ENCODE data around the gene VEZT. TPM values are rescaled to one million over a fixed set of nuclear protein-coding genes. Genes with fewer than 3 reads are reported as not detected.

Gene VEZT
- total RNA-seq, 4 donors from 2014 or later, result 76.5 to 121 (median 95.2) TPM

DNA sequence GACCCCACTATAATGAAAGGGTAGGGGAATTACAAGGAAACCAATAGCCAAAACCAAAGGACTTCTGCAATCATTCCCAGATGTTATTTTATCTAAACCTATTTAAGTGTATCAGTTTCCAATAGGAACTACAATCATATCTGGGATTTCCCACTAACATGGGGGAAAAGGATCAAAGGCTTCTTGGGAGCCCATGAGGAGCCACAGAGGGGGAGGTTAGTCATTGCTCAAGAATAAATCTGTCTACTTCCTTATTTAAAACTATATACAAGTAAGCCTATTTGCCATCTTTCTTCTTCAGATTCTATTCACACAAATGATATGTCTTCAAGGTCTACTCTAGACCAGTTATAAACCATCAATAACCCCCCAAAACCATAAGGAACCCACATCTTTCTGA, 33.5 kb upstream of the VEZT start:
- Histone ChIP-seq H3K27me3 (no peaks in the 10 kb centered on the region), H3K9me3 (no peaks in the 10 kb centered on the region), H3K27ac (no peak overlapping the region), H3K36me3 (peaks cover 0 to 5% (median 0%) of the 10 kb centered on the region in 3 donors), H3K4me1 (peaks cover 0 to 7% (median 0%) of the 10 kb centered on the region in 4 donors), H3K4me3 (no peak overlapping the region)
- TF ChIP-seq, protein P1, sequence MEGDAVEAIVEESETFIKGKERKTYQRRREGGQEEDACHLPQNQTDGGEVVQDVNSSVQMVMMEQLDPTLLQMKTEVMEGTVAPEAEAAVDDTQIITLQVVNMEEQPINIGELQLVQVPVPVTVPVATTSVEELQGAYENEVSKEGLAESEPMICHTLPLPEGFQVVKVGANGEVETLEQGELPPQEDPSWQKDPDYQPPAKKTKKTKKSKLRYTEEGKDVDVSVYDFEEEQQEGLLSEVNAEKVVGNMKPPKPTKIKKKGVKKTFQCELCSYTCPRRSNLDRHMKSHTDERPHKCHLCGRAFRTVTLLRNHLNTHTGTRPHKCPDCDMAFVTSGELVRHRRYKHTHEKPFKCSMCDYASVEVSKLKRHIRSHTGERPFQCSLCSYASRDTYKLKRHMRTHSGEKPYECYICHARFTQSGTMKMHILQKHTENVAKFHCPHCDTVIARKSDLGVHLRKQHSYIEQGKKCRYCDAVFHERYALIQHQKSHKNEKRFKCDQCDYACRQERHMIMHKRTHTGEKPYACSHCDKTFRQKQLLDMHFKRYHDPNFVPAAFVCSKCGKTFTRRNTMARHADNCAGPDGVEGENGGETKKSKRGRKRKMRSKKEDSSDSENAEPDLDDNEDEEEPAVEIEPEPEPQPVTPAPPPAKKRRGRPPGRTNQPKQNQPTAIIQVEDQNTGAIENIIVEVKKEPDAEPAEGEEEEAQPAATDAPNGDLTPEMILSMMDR (IDR thresholded peaks at IDR 0.05), result no peak
- TF ChIP-seq POLR2A (IDR thresholded peaks at IDR 0.05), result no peak
- no peak for DNase-seq

DNA sequence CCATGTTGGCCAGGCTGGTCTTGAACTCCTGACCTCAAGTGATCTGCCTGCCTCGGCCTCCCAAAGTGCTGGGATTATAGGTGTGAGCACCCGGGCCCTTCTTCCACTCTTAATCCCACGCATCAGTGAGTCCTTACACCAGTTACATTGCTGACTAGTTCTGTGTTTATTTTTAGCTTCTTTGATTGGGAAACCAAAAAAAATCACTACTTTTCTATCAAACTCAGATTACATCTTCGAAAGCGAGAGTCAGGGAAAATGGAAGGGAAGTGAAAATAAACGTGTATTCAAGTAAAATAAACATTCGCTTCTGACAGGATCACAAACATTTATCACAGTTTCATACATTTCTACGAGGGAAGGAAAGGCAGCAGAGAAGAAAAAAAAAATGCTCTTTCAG, 32.5 kb upstream of the VEZT start:
- TF ChIP-seq POLR2A (IDR thresholded peaks at IDR 0.05), result no peak
- TF ChIP-seq, protein P1 (IDR thresholded peaks at IDR 0.05), result no peak

DNA sequence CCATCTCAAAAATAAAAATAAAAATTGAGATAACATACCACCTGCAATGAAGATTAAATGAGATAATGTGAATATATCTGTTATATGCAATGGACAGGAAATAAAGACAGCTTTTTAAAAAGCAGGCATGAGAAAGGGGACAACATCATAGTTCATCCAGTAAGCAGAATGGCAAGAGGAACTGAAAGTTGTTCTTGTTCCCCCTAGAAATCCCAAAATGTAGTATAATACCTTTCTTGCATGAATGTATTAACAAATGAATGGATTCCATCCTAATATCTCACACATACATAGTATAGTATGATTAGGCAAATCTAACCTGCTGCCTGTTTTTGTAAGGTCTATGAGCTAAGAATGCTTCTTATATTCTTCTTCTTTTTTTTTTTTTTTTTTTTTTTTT, 31.8 kb upstream of the VEZT start:
- no peak overlapping the region for H3K27ac ChIP-seq
- no peaks in the 10 kb centered on the region for H3K9me3 ChIP-seq
- no peak overlapping the region for H3K4me3 ChIP-seq
- H3K4me1 ChIP-seq, result peaks cover 0 to 7% (median 0%) of the 10 kb centered on the region in 4 donors
- no peak for TF ChIP-seq POLR2A (IDR thresholded peaks at IDR 0.05)
- TF ChIP-seq, protein P1 (IDR thresholded peaks at IDR 0.05), result no peak
- no peaks in the 10 kb centered on the region for H3K27me3 ChIP-seq
- H3K36me3 ChIP-seq, result peaks cover 0 to 5% (median 0%) of the 10 kb centered on the region in 3 donors
- no peak for DNase-seq

More for the DNA sequence above, 32.5 kb upstream of the VEZT start:
- H3K27me3 ChIP-seq, result no peaks in the 10 kb centered on the region
- no peaks in the 10 kb centered on the region for H3K9me3 ChIP-seq
- no peak overlapping the region for H3K27ac ChIP-seq
- peaks cover 0 to 7% (median 0%) of the 10 kb centered on the region in 4 donors for H3K4me1 ChIP-seq
- DNase-seq, result no peak
- peaks cover 0 to 5% (median 0%) of the 10 kb centered on the region in 3 donors for H3K36me3 ChIP-seq
- no peak overlapping the region for H3K4me3 ChIP-seq

DNA sequence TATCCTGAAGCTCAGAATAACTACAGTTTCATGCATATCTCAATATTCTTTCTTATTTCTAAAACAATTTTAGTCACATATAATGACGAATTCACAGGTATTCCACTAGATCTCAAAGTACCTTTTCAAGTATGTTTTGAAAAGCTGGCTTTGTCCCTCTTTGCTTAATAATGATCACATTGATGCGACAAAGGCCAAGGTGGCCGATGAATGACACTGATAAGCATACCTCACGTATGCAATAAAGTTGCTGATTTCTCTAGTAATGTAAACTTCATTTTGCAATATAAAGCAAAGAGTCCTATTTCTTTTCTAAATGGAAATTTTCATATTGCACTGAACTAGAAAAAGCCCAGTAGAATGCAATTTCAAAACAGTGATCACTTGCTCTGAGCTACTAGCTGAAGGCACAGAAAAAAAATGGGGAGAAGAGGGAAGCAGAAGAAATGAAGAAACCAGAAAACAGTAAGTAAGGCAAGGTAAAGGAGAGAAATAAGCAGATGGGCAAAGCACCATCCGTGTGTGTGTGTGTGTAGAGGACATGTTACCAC, 29.7 kb upstream of the VEZT start:
- TF ChIP-seq POLR2A (IDR thresholded peaks at IDR 0.05), result no peak
- TF ChIP-seq, protein P1 (IDR thresholded peaks at IDR 0.05), result no peak
- no peak for DNase-seq
- Histone ChIP-seq H3K4me3 (no peak overlapping the region), H3K36me3 (peaks cover 0 to 5% (median 0%) of the 10 kb centered on the region in 3 donors), H3K27ac (peak overlapping the region in 2 of 4 donors; percentile 28 to 59), H3K4me1 (peaks cover 0 to 7% (median 0%) of the 10 kb centered on the region in 4 donors), H3K9me3 (no peaks in the 10 kb centered on the region), H3K27me3 (no peaks in the 10 kb centered on the region)

DNA sequence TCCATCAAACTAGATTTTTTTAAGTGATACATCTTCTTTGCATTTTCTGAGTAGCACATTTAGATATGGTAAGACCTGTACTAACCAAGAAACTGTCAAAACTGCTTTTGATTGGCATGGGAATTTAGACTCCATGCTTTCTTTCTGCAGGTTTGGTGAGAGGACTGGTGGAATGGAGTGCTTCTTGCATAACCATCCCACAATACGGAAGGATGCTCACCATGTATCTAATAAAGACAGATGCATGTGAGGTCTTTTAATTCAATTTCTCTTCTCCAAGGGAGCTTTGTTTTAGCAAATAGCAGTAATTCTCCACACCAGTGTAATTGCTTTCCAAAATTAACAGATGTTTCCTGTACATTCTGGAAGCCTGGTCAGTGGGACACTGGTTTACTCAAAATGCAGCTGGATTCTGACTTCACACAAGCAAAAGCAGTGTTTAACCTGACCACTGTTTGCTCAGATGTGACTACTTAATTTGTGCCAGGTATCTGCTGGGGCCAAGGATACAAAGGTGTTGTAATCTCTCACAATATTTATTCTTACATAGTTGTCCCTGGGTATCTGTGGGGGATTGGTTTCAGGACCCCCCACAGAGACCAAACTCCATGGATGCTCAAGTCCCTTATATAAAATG, 26.4 kb upstream of the VEZT start:
- Histone ChIP-seq H3K4me3 (no peak overlapping the region), H3K27ac (no peak overlapping the region), H3K27me3 (no peaks in the 10 kb centered on the region), H3K9me3 (no peaks in the 10 kb centered on the region), H3K4me1 (peaks cover 0 to 7% (median 0%) of the 10 kb centered on the region in 4 donors), H3K36me3 (no peaks in the 10 kb centered on the region)
- TF ChIP-seq, protein P1 (IDR thresholded peaks at IDR 0.05), result no peak
- TF ChIP-seq POLR2A (IDR thresholded peaks at IDR 0.05), result no peak
- DNase-seq, result no peak
